SU-DHL-6 (cell line): Measurements from ENCODE around the gene AIMP1.

Source experiments
- H2AFZ ChIP-seq: fragments of 200-600 bp; sonication (generic); 2 replicates; pipeline ENCODE4 v1.6.1; 2014; ENCODE audit warnings: low read depth, mild to moderate bottlenecking, moderate library complexity, mixed read lengths, antibody characterized with exemption, low read length; ENCODE audit not compliant: severe bottlenecking
- H3F3A ChIP-seq: fragments of 200-600 bp; shearing (Covaris generic); 2 replicates; pipeline ENCODE4 v1.6.0; 2016; ENCODE audit warnings: antibody characterized with exemption, mild to moderate bottlenecking; ENCODE audit not compliant: insufficient read depth
- H3K27ac ChIP-seq: fragments of 200-600 bp; sonication (generic); 2 replicates; pipeline ENCODE4 v1.5.1; 2016; ENCODE audit warnings: low read depth, mild to moderate bottlenecking, low read length, moderate library complexity, mixed read lengths
- H3K27me3 ChIP-seq: fragments of 200-600 bp; sonication (generic), shearing (Covaris generic); 2 replicates; pipeline ENCODE4 v1.6.0; 2014; ENCODE audit warnings: mild to moderate bottlenecking, low read length
- H3K36me3 ChIP-seq: fragments of 200-600 bp; sonication (generic); 2 replicates; pipeline ENCODE4 v1.6.1; 2014; ENCODE audit warnings: mild to moderate bottlenecking, low read length, mixed read lengths
- H3K4me2 ChIP-seq: fragments of 300-600, 200-600 bp; shearing (Covaris generic), sonication (generic); 2 replicates; pipeline ENCODE4 v1.6.0; 2014; ENCODE audit warnings: low read length, low read depth, mild to moderate bottlenecking; ENCODE audit not compliant: poor library complexity, severe bottlenecking
- H3K4me3 ChIP-seq: fragments of 200-600 bp; sonication (generic); 2 replicates; pipeline ENCODE4 v1.5.1; 2014; ENCODE audit warnings: antibody characterized with exemption, low read length, mild to moderate bottlenecking, mixed read lengths; ENCODE audit not compliant: insufficient read depth, poor library complexity, severe bottlenecking
- H3K79me2 ChIP-seq: fragments of 200-600 bp; sonication (generic); 2 replicates; pipeline ENCODE4 v1.6.1; 2014; ENCODE audit warnings: mild to moderate bottlenecking, low read length, moderate library complexity; ENCODE audit not compliant: insufficient read depth
- H3K9ac ChIP-seq: fragments of 200-600 bp; sonication (generic); 2 replicates; pipeline ENCODE4 v1.7.0; 2014; ENCODE audit warnings: mild to moderate bottlenecking, low read length
- H3K9me2 ChIP-seq: fragments of 200-600 bp; sonication (generic); replicated peaks from 2 replicates; pipeline ENCODE4 v1.6.1; 2014; ENCODE audit warnings: low read length; ENCODE audit not compliant: insufficient read depth
- H3K9me3 ChIP-seq: fragments of 200-600 bp; sonication (generic); 2 replicates; pipeline ENCODE4 v1.6.1; 2014; ENCODE audit warnings: low read length, mixed read lengths; ENCODE audit not compliant: insufficient read depth
- H4K20me1 ChIP-seq: fragments of 200-600 bp; sonication (generic); 2 replicates; pipeline ENCODE4 v1.6.1; 2014; ENCODE audit warnings: low read depth, mild to moderate bottlenecking, antibody characterized with exemption, low read length, moderate library complexity, mixed read lengths
- EZH2phosphoT487 ChIP-seq: fragments of 200-600 bp; sonication (generic), shearing (Covaris generic); conservative IDR thresholded peaks from 2 replicates; pipeline ENCODE4 v1.6.1; 2018; ENCODE audit warnings: mild to moderate bottlenecking, antibody characterized with exemption, low read length, moderate library complexity, mixed read lengths
- TF ChIP-seq, protein P1 (sequence below): fragments of 200-600 bp; sonication (generic); IDR thresholded peaks from one replicate; pipeline ENCODE4 v1.5.1; 2017; ENCODE audit warnings: antibody characterized with exemption, mild to moderate bottlenecking, low read length, moderate library complexity; ENCODE audit not compliant: insufficient read depth, poor library complexity, severe bottlenecking

AIMP1 gene

DNA sequence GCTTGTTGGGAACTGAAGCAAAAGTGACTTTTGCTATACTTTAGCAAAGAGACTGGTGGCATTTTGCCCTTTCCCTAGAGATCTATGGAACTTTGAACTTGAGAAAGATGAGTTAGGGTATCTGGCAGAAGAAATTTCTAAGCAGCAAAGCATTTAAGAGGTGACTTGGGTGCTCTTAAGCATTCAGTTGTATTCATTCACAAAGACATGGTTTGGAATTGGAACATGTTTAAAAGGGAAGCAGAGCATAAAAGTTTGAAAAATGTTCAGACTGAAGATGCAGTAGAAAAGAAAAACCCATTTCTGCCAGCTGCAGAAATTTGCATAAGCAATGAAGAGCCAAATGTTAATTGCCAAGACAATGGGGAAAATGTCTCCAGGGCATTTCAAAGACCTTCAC, 21.6 kb downstream of the AIMP1 start:
- Histone ChIP-seq H4K20me1 (no peaks in the 10 kb centered on the region), H3K79me2 (peaks cover 13% of the 10 kb centered on the region; the same call in 1 of the 2 replicates), H2AFZ (no peak overlapping the region), H3K36me3 (no peaks in the 10 kb centered on the region), H3F3A (no peaks in the 10 kb centered on the region), H3K9ac (no peak overlapping the region), H3K27ac (no peak overlapping the region), H3K4me3 (no peak overlapping the region), H3K27me3 (no peaks in the 10 kb centered on the region), H3K9me3 (no peaks in the 10 kb centered on the region), H3K9me2 (no peaks in the 10 kb centered on the region), H3K4me2 (no peak overlapping the region)
- TF ChIP-seq EZH2phosphoT487, result no peak
- TF ChIP-seq, protein P1, sequence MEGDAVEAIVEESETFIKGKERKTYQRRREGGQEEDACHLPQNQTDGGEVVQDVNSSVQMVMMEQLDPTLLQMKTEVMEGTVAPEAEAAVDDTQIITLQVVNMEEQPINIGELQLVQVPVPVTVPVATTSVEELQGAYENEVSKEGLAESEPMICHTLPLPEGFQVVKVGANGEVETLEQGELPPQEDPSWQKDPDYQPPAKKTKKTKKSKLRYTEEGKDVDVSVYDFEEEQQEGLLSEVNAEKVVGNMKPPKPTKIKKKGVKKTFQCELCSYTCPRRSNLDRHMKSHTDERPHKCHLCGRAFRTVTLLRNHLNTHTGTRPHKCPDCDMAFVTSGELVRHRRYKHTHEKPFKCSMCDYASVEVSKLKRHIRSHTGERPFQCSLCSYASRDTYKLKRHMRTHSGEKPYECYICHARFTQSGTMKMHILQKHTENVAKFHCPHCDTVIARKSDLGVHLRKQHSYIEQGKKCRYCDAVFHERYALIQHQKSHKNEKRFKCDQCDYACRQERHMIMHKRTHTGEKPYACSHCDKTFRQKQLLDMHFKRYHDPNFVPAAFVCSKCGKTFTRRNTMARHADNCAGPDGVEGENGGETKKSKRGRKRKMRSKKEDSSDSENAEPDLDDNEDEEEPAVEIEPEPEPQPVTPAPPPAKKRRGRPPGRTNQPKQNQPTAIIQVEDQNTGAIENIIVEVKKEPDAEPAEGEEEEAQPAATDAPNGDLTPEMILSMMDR, result no peak

DNA sequence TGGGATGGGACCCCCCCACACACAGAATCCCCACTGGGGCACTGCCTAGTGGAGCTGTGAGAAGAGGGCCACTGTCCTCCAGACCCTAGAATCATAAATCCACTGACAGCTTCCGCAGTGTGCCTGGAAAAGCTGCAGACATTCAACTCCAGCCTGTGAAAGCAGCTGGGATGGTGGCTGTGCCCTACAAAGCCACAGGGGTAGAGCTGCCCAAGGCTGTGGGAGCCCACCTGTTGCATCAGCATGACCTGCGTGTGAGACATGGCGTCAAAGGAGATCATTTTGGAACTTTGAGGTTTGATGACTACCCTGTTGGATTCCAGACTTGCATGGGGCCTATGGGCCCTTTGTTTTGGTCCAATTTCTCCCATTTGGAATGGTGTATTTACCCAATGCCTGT, 22.3 kb downstream of the AIMP1 start:
- H3K9me2 ChIP-seq, result no peaks in the 10 kb centered on the region
- TF ChIP-seq, protein P1, result no peak
- TF ChIP-seq EZH2phosphoT487, result no peak
- H3K4me3 ChIP-seq, result no peak overlapping the region
- H3K79me2 ChIP-seq, result peaks cover 15% of the 10 kb centered on the region; the same call in 1 of the 2 replicates
- H3K36me3 ChIP-seq, result no peaks in the 10 kb centered on the region
- no peak overlapping the region for H2AFZ ChIP-seq
- H3F3A ChIP-seq, result no peaks in the 10 kb centered on the region
- no peaks in the 10 kb centered on the region for H4K20me1 ChIP-seq
- no peak overlapping the region for H3K27ac ChIP-seq
- H3K4me2 ChIP-seq, result no peak overlapping the region
- H3K27me3 ChIP-seq, result no peaks in the 10 kb centered on the region
- H3K9me3 ChIP-seq, result no peaks in the 10 kb centered on the region
- H3K9ac ChIP-seq, result no peak overlapping the region

DNA sequence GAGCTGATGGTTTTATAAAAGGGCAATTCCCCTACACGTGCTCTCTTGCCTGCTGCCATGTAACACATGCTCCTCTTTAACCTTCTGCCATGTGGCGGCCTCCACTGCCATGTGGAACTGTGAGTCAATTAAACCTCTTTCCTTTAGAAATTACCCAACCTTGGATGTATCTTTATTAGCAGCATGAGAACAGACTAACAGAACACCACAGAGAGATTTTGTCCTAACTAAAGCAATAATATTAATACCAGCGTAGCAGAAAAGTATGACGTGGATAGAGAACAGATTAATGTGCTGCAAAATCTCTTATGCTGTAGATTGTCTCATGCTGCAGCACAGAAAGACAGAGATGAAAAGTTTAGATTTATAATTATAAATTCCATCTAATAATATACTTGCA, 23.1 kb downstream of the AIMP1 start:
- H3K9me2 ChIP-seq, result no peaks in the 10 kb centered on the region
- no peaks in the 10 kb centered on the region for H3K36me3 ChIP-seq
- peaks cover 15% of the 10 kb centered on the region; the same call in 1 of the 2 replicates for H3K79me2 ChIP-seq
- H2AFZ ChIP-seq, result no peak overlapping the region
- no peaks in the 10 kb centered on the region for H3K27me3 ChIP-seq
- H3K9ac ChIP-seq, result no peak overlapping the region
- H3K4me3 ChIP-seq, result no peak overlapping the region
- TF ChIP-seq, protein P1, result no peak
- no peak for TF ChIP-seq EZH2phosphoT487
- no peak overlapping the region for H3K27ac ChIP-seq
- no peaks in the 10 kb centered on the region for H3F3A ChIP-seq
- no peaks in the 10 kb centered on the region for H3K9me3 ChIP-seq
- H3K4me2 ChIP-seq, result no peak overlapping the region
- H4K20me1 ChIP-seq, result no peaks in the 10 kb centered on the region
